Activated naive CD8-positive, alpha-beta T cell treated with anti-CD3 and anti-CD28 coated beads, Interleukin-2, amount 50 U/mL, for 24 hours (primary cell): Measurements from ENCODE around the gene PCDHGA5.
A peak's percentile ranks its signal among the peaks of the same experiment; 100 is the strongest.
"Not testable (repeated sequence)": the region's sequence is repeated elsewhere in the genome, so short reads cannot be mapped to it uniquely, and the experiment has no call there.

ENCODE experiments used
- ATAC-seq: fragments of 150-1000 bp; cut with Tn5 transposase; one replicate; pipeline ENCODE4 v1.10.0; 2021
- DNase-seq: peaks from one replicate; pipeline ENCODE4 v3.0.0; 2021
- H3K27ac Mint-ChIP-seq: one replicate; pipeline ENCODE4 v1.8.0; 2021; ENCODE audit warnings: mild to moderate bottlenecking, mixed read lengths
- H3K27me3 Mint-ChIP-seq: one replicate; pipeline ENCODE4 v1.8.0; 2021; ENCODE audit warnings: mixed read lengths
- H3K36me3 Mint-ChIP-seq: one replicate; pipeline ENCODE4 v1.8.0; 2021; ENCODE audit warnings: low read depth, mixed read lengths
- H3K4me1 Mint-ChIP-seq: one replicate; pipeline ENCODE4 v1.8.0; 2021; ENCODE audit warnings: mixed read lengths
- H3K4me3 Mint-ChIP-seq: one replicate; pipeline ENCODE4 v1.8.0; 2021; ENCODE audit warnings: mild to moderate bottlenecking, moderate library complexity, mixed read lengths
- H3K9me3 Mint-ChIP-seq: one replicate; pipeline ENCODE4 v1.8.0; 2021; ENCODE audit warnings: mixed read lengths

The PCDHGA5 gene

GRCh38 chr5:141389153-141390042 is 25.4 kb downstream of the PCDHGA5 start:
- Mint-ChIP-seq H3K27ac (no peak overlapping the region), H3K4me3 (no peak overlapping the region), H3K36me3 (peaks cover 23% of the 10 kb centered on the region), H3K9me3 (peaks cover 52% of the 10 kb centered on the region), H3K4me1 (no peaks in the 10 kb centered on the region), H3K27me3 (peaks cover 72% of the 10 kb centered on the region)
- DNase-seq (no peak), ATAC-seq (no peak)

- no peak for DNase-seq
- Mint-ChIP-seq H3K4me3 (no peak within 1 kb of the TSS), H3K36me3 (peaks cover 22% of the 10 kb centered on the region), H3K9me3 (peaks cover 41% of the 10 kb centered on the region), H3K27ac (no peak within 1 kb of the TSS), H3K27me3 (peaks cover 69% of the 10 kb centered on the region), H3K4me1 (no peaks in the 10 kb centered on the region)
- ATAC-seq, result no peak
Observed at GRCh38 chr5:141392429-141393198, 28.7 kb downstream of the PCDHGA5 start, which contains the start of gene PCDHGA8. PCDHGA8 (plus strand) TSS chr5:141392633; CDS start chr5:141392814, 181 bp downstream.

GRCh38 chr5:141393267-141393666 is 29.3 kb downstream of the PCDHGA5 start:
- Mint-ChIP-seq H3K27ac (no peak overlapping the region), H3K4me3 (no peak overlapping the region)

GRCh38 chr5:141394401-141395187 is 30.6 kb downstream of the PCDHGA5 start:
- not testable (repeated sequence) for ATAC-seq, H3K4me1 Mint-ChIP-seq, DNase-seq, H3K27ac Mint-ChIP-seq, H3K4me3 Mint-ChIP-seq
- Mint-ChIP-seq H3K27me3 (peaks cover 69% of the 10 kb centered on the region), H3K9me3 (peaks cover 41% of the 10 kb centered on the region), H3K36me3 (peaks cover 18% of the 10 kb centered on the region)

More at GRCh38 chr5:141393267-141393666, 29.3 kb downstream of the PCDHGA5 start:
- H3K4me1 Mint-ChIP-seq, result no peaks in the 10 kb centered on the region
- ATAC-seq (no peak), DNase-seq (no peak)
- peaks cover 20% of the 10 kb centered on the region for H3K36me3 Mint-ChIP-seq
- peaks cover 41% of the 10 kb centered on the region for H3K9me3 Mint-ChIP-seq
- H3K27me3 Mint-ChIP-seq, result peaks cover 69% of the 10 kb centered on the region

- peaks cover 64% of the 10 kb centered on the region for H3K27me3 Mint-ChIP-seq
- H3K36me3 Mint-ChIP-seq, result peaks cover 17% of the 10 kb centered on the region
- not testable (repeated sequence) for H3K4me1 Mint-ChIP-seq, H3K27ac Mint-ChIP-seq, DNase-seq
- ATAC-seq, result peak; percentile 54
- H3K4me3 Mint-ChIP-seq, result peak within 1 kb of the TSS; percentile 42
- peaks cover 29% of the 10 kb centered on the region for H3K9me3 Mint-ChIP-seq
Observed at GRCh38 chr5:141397756-141398551, 34.0 kb downstream of the PCDHGA5 start, which contains the start of gene PCDHGB5. PCDHGB5 (plus strand) TSS chr5:141397947; CDS start chr5:141398128, 181 bp downstream.

GRCh38 chr5:141398608-141399007 is 34.6 kb downstream of the PCDHGA5 start:
- H3K4me3 Mint-ChIP-seq, result no peak overlapping the region
- peaks cover 27% of the 10 kb centered on the region for H3K9me3 Mint-ChIP-seq
- H3K27me3 Mint-ChIP-seq, result peaks cover 64% of the 10 kb centered on the region
- ATAC-seq (no peak), DNase-seq (no peak)
- H3K36me3 Mint-ChIP-seq, result peaks cover 16% of the 10 kb centered on the region
- H3K27ac Mint-ChIP-seq, result no peak overlapping the region
- H3K4me1 Mint-ChIP-seq, result no peaks in the 10 kb centered on the region

GRCh38 chr5:141399555-141400258 is 35.7 kb downstream of the PCDHGA5 start:
- H3K4me3 Mint-ChIP-seq, result no peak overlapping the region
- H3K9me3 Mint-ChIP-seq, result peaks cover 24% of the 10 kb centered on the region
- peaks cover 14% of the 10 kb centered on the region for H3K36me3 Mint-ChIP-seq
- no peak for ATAC-seq
- H3K4me1 Mint-ChIP-seq, result no peaks in the 10 kb centered on the region
- DNase-seq, result no peak
- H3K27ac Mint-ChIP-seq, result no peak overlapping the region
- peaks cover 67% of the 10 kb centered on the region for H3K27me3 Mint-ChIP-seq

GRCh38 chr5:141402553-141403243 is 38.7 kb downstream of the PCDHGA5 start, which contains the start of gene PCDHGA9:
PCDHGA9 (plus strand) TSS chr5:141402778; CDS start chr5:141402953, 175 bp downstream.
- Mint-ChIP-seq H3K4me3 (peak within 1 kb of the TSS; percentile 24), H3K36me3 (peaks cover 11% of the 10 kb centered on the region), H3K27ac (no peak within 1 kb of the TSS), H3K4me1 (no peaks in the 10 kb centered on the region), H3K27me3 (peaks cover 68% of the 10 kb centered on the region), H3K9me3 (peaks cover 26% of the 10 kb centered on the region)
- ATAC-seq (no peak), DNase-seq (no peak)

GRCh38 chr5:141403387-141403786 is 39.4 kb downstream of the PCDHGA5 start:
- Mint-ChIP-seq H3K27ac (no peak overlapping the region), H3K27me3 (peaks cover 72% of the 10 kb centered on the region), H3K4me1 (no peaks in the 10 kb centered on the region), H3K36me3 (peaks cover 13% of the 10 kb centered on the region), H3K4me3 (no peak overlapping the region), H3K9me3 (peaks cover 29% of the 10 kb centered on the region)
- ATAC-seq (no peak), DNase-seq (no peak)

- not testable (repeated sequence) for ATAC-seq, H3K4me1 Mint-ChIP-seq, H3K27ac Mint-ChIP-seq
- Mint-ChIP-seq H3K9me3 (peaks cover 28% of the 10 kb centered on the region), H3K4me3 (peak within 1 kb of the TSS; percentile 51), H3K36me3 (peaks cover 17% of the 10 kb centered on the region), H3K27me3 (peaks cover 77% of the 10 kb centered on the region)
- peak; percentile 44 for DNase-seq
Observed at GRCh38 chr5:141407790-141408505, 44.0 kb downstream of the PCDHGA5 start, which contains the start of gene PCDHGB6. PCDHGB6 (plus strand) TSS chr5:141408021; CDS start chr5:141408203, 182 bp downstream.

- Mint-ChIP-seq H3K27me3 (peaks cover 78% of the 10 kb centered on the region), H3K36me3 (peaks cover 21% of the 10 kb centered on the region), H3K4me3 (no peak overlapping the region), H3K9me3 (peaks cover 31% of the 10 kb centered on the region), H3K27ac (no peak overlapping the region), H3K4me1 (peaks cover 13% of the 10 kb centered on the region)
- no peak for ATAC-seq
- no peak for DNase-seq
Observed at GRCh38 chr5:141409598-141410306, 45.8 kb downstream of the PCDHGA5 start.
